Measurements from ENCODE around the gene PPP3CA.

DNA sequence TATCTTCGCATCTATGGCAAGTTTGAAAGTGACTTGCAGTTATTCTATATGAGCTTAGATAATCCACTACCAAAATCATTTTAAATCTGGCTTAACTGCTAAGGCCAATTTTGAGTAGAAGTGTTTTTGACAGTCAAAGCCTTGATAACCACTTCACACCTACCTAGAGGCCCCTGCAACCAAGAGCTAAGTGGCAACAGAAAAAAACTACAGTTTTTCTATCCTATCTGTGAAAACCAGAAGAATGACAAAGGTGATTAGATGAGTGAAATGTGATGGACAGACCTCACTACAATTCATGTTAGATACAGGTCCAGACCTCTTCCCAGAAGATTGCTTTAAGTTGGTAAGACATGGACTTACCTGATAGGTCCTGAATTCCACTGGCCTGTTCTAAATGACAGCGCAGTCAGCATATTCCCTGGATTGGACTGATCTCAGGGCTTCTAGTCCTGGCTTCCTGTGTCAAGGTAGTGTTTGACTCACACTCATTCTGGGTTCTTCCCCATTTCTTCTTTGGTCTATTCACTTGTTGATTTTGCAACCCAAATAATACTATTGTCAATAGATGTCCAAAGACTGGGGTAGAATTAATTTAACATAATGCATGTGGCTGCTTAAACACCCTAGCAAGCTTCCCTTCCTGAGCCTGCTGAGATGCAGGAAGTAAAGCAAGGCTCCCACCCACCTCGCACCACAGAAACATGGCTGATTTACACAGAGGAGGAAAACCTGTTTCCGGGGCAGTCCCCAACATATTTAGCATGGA is 65.1 kb downstream of the PPP3CA start:
- TF ChIP-seq POLR2A (IDR thresholded peaks at IDR 0.05): no peak
- TF ChIP-seq, protein P1, sequence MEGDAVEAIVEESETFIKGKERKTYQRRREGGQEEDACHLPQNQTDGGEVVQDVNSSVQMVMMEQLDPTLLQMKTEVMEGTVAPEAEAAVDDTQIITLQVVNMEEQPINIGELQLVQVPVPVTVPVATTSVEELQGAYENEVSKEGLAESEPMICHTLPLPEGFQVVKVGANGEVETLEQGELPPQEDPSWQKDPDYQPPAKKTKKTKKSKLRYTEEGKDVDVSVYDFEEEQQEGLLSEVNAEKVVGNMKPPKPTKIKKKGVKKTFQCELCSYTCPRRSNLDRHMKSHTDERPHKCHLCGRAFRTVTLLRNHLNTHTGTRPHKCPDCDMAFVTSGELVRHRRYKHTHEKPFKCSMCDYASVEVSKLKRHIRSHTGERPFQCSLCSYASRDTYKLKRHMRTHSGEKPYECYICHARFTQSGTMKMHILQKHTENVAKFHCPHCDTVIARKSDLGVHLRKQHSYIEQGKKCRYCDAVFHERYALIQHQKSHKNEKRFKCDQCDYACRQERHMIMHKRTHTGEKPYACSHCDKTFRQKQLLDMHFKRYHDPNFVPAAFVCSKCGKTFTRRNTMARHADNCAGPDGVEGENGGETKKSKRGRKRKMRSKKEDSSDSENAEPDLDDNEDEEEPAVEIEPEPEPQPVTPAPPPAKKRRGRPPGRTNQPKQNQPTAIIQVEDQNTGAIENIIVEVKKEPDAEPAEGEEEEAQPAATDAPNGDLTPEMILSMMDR (IDR thresholded peaks at IDR 0.05): no peak
